NCI-H510A treated with DMSO at 0.1 percent for 48 hours (cell line): ENCODE data around the gene MRPS26.
"Not testable (repeated sequence)": the region's sequence is repeated elsewhere in the genome, so short reads cannot be mapped to it uniquely, and the experiment has no call there.

Experiments used
- DNase-seq: peaks from one replicate; lab custom pipeline; 2025; lab: John Stamatoyannopoulos, UW

Gene MRPS26

DNA sequence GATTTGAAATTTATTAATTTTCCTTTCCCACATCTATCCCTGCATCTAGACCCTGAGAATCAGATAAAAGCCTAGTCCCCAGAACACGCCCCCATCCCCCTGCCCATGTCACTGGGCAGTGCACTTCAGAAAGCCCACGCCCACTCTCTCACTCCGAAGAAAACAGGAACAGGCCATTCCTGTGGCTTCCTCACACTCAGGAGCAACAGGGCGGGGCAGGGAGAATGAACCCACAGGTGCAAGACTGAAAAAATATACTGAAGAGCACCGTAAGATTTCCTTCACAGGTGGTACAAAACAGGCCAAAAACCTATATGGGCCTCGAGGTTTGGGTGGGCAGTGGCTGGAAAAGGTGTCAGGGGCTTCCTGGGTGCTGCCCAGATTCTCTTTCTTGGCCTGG lies 29.0 kb downstream of the MRPS26 start:
- DNase-seq = no peak

DNA sequence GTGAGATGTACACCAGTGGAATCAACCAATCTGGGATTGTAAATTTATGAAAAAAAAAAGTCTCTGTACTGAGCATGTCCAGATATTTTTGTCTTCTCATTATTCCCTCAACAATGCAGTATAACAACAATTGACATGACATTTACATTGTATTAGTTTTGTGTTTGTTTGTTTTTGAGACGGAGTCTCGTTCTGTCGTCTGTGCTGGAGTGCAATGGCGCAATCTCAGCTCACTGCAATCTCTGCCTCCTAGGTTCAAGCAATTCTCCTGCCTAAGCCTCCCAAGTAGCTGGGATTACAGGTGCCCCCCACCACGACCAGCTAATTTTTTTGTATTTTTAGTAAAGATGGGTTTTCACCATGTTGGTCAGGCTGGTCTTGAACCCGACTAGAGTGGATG lies 29.5 kb downstream of the MRPS26 start:
- not testable (repeated sequence) for DNase-seq

DNA sequence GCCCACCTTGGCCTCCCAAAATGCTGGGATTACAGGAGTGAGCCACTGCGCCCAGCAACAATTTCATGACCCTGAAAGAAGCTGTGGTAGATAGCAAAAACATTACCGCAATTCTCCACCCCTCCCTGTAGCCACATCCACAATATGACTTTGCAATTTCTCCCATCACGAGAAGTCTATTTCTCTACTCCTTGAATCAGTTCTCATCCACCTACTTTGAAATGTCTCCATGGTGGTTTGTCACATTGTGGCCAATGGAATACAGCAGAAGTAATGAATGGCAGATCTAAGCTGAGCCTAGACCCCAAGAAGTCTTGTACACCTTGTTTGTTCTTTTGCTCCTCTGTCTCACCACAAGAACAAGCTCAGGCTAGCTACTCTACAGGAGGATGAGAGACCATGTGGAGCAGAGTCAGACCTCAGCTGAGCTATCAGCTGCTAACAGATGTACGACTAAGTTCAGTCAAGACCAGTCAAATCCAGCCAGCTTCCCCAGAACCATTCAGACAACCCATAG lies 31.8 kb downstream of the MRPS26 start:
- DNase-seq = no peak

DNA sequence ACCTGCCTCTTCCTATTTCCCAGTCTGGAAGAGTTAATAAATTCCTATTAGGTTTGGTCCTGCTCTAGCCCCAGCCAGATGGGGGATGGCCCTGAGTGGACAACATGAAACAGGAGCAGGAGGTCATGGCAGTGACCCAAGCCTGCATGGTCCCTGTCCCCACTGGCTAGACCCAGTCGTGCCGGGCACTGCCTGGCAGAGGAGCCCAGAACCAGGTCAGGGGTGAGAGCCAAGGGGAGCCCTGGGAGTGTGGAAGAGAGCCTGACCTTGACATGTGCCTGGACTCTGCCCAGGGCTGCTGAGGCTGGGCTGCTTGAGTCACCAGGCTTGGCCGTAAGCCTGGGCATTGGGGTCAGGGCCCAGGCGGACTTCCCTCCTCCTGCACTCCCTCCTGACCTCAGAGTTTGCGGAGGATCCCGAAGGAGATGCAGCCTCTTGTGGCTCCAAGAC lies 35.1 kb downstream of the MRPS26 start:
- DNase-seq = no peak

DNA sequence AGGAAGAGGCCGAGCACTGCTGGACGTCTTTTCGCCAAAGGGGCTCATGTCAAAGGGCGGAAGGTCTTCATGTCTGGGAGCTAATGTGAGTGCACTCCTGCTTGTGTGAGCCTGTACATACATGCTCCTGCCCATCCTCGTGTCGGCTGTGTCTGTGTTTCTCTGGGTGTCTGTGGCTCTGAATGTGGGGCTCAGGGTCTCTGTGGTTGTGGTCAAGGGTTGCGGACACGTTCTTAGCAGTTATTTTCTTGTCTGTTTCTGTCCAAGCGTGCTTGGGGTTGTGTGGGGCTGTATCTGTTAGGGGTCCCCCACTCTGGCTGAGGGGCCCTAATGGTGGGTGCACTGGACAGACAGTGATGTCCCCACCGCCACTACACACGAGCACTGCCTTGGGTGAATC lies 35.8 kb downstream of the MRPS26 start:
- DNase-seq = no peak

DNA sequence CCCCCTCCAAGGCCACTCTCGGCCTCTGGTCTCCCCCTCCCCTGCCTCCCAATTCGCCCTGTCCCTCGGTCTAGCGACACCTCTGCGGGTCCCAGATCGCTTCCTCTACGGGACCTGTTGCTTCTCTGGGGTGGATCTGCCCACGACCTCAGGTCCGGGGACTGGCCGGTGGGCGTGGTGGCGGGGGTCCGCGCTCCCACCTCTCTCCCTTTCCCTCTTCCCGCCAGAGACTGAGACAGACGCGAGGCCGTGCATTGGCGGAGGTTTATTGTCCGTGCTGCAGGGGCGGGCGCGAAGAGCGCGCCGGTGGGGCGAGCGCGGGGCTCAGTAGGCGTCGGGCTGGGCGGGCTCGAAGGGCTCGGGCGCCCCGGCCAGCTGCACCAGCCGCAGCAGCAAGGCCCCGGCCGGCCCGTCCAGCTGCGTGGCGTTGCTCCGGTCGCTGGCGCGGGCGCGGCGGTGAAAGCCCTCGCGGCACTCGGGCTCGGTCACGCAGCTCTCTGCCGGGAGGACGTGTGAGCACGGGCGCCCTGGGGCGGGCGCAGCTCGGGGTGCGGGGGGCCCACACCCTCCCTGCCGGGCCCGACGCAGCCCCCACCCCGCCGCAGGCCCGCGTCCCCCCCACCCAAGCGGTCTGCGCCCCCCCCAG lies 36.6 kb downstream of the MRPS26 start:
- no peak for DNase-seq

DNA sequence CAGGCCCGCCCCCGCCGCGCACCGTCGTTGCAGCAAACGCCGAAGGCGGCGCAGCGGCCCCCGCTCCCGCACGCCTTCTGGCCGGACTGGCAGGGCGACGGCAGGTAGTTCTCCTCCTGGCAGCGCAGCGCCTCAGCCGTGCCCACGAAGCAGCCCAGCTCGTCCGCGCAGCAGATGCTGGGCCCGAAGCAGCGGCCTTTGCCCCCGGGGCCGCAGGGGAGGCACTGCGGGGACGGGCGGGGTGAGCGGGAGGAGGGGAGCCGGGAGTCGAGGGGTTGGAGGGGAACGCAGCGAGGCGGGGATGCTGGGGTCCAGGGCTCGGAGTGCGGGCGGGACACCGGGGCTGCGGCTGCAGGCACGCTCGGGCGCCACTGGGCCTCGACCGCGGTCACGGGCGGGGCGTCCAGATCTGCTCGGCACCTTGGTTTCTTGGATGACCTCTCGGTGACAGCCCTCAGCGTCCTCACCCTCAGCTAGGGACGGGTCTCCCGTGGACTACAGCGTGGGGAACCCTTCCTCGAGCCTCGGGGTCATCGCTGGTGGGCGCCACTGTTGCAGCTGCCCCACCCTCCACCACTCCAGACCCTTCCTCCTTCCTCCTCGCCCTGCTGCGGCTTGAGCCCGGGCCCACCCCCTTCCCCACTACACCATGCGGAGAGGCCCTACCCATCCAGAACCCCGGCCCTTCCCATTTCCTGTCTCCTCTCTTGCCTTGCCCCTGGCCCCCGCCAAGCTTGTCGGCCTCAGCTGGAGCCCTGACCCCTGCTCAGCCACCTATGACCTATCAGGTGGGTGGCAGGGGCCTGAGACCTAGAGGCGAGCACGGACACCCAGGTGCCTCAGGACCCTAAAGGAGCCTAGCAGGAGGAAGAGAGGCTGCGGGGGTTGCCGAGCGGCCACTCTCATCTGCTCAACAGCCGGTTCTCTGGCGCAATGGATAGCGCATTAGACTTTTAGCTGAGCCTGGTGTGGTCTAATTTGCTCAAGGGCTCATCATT lies 37.4 kb downstream of the MRPS26 start:
- no peak for DNase-seq

DNA sequence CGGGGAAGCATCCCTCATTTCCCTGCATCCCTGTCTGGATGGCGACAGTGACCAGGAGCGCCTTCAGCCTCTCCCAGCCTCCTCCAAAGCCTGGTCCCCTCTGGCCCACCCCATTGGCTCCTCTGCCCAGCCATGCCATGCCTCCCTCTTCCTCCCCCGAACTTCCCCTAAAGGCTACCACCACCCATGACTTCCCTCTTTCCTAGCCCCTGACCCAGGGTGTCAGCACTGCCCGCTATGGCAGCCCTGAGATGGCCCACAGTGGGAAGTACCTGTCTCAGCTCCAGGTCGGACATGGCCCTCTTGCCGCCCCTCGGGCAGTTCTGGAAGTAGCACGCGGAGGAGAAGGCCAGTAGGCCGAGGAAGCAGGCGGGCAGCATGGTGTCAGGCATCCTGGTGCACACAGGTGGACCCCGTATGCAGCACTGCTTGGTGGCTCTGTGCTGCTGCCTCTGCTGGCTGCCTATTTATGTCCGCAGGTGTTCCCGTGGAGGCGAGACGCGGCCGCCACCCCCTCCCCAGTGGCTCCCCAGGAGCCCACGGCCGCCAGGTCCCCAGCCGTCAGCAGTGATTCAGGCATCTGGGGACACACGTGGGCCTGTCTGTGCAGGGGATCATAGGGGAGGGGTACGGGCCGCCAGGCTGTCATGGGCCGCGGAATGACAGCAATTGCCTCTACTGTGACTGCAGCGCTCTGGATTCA lies 38.6 kb downstream of the MRPS26 start, which contains the start of gene AVP:
AVP (minus strand) TSS at position 442 of the 703 bp plus-strand sequence; CDS start at position 392, 50 bp downstream.
- no peak for DNase-seq

DNA sequence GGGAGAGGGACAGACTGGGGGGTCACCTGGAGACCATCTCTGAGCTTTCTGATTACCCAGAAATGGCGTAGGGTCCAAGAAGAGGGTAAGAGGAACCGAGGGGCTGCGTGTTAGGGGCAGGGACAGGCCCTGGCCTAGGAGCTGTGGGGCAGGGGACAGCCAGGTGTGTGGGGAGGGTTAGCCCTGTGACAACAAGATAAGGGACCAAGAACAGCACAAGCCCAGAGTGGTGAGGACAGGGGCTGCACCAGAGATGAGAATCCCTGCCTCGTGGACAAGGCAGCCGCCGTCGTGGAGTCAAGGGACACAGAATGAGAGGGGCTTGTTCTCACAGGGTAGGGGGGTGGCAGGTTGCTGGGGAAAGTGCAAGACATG lies 39.1 kb downstream of the MRPS26 start:
- DNase-seq = no peak

DNA sequence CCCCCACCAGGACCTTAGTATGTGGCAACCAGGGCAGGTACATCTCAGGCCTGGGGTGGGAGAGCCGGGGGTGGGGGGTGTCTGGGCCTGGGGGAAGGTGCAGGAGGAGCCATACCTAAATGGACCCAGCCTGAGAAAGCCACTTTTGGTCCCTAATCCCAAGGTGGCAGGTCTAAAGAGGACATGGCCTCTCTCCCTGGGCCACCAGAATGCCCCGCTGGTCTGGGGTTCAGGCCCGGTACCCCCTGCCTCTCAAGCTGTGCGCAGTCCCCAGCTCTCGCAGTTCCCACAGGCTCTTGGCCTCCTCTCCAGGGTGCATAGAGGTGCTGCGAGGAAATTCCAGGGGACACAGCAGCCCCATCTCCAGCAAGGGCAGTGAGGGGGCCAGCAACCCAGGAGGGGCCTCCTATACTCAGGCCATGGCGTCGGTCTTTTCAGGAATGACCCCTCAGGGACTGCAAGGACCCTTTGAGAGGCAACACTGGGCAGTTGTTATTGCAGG lies 39.8 kb downstream of the MRPS26 start:
- DNase-seq = no peak

DNA sequence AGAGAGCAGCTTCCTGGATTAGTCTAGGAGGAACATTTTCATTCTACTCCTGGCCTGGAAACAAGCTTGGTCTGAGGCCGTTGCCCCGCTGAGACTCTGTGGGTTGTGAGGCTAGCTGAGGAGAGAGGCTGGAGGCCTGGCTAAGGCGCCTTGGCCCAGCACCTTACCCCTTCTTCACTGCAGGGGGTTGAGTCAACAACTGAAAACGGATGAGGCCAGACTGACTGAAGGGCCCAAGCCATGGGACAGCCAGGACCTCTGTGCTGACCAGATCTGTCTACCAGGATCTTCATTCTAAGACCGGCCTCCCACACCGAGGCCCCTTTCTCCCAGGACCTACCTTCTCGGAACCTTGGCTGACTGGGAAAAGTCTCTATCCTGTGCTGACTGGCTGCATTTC lies 42.2 kb downstream of the MRPS26 start:
- DNase-seq = no peak

DNA sequence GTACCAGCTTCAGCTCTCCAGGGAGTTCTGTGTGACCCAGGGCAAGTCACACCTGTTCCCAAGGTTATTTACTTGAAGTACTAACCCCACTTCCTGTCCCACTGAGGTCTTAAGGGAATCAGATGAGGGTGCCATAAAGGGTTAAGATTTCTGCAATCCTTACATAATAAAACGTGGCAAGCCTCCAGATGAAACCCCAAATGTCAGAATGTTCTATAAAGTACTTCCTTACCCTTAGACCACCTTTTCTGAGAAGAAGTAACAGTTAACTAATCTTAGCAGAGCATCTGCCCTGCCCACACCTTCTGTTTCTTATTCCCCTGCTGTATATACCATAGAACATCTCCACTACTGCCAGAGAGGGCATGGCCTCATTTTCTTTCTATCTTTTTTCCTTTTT lies 44.7 kb downstream of the MRPS26 start:
- no peak for DNase-seq

DNA sequence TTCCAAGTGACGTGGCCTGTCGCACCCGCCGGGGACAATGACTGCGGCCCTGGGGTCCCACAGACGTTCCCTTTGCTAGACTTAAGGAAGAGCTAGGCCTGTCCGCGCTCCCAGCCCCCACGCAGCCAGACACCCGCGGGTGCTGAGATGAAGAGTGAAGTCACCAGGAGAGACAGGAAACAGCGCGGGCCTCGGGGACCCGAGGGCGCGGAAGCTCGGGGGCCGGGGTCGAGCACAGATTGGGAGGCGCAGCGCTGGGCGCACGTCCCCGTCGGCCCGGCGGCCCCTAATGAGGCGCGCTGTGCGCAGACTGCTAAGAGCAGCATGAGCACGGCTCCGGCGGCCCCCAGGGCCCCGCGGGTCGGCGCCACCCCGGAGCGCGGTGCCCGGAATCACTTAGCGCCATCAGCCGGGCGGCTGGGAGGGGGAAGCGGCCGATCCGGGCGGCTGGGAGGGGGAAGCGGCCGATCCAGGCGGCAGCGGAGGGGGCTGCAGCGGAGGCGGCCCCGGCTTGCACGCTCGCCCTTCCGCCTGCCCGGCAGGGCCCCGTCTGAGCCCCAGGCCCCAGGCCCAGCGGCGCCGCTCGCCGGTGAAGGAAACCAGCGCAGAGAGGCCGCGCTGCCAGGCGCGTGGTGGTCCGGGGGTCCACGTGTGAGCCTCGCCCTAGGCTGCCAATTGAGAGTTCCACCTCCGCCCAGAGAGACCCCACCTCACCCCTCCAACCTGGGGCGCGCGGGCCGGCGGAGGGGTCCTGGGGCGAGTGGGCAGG lies 46.9 kb downstream of the MRPS26 start:
- no peak for DNase-seq

DNA sequence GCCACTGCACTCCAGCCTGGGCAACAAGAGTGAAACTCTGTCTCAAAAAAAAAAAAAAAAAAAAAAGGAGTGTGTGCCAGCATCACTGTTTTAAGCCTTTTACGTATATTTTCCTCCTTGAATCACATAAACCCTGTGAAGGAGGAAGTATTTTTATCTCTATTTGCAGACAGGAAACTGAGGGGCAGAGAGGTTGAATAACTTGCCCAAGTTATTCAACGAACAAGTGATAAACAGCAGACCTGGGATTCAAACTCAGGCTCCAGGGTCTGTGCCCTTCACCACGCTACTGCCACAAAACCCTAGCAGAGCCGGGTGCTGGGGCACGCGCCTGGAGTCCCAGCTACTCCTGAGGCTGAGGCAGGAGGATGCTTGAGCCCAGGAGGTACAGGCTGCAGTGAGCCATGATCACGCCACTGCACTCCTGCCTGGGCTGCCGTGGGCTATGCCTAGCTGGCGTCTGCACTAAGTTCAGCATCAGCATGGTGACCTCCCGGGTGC lies 48.1 kb downstream of the MRPS26 start:
- DNase-seq = no peak

DNA sequence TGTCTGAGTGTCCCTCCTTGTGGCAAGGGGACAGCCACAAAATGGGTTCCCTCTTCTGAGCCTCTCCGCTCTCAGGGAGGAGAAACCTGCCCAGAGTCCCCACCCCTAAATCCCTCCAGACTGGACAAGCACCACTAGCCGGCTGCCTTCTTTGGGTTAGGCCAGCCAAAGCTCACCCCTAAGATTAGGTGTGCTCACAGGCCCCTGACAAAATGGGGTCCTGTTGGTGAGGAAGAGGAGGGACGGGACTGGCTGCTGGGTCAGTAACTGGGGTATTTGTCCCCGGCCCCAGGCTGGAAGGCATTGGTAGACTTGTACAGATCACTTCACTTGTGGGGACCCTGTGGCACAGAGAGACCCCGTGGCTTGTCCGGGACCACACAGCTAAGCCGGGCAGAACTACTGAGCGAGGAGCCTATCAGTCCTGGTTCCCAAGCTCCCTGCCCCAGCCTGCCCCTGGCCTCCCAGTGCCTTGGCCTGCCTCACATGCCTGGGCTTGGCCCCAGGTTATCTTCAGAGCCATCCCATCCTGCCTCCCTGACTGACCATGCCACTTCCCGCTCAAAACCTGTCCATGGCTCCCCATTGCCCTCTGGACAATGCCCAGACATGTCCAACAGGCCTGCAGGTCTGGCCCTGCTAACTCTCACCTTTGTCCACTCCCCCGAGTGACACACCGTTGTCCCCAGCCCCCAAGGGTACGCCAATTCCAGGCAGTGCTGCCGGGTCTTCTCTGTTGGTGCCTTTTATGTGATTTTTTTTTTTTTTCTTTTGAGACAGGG lies 49.2 kb downstream of the MRPS26 start:
- no peak for DNase-seq
